ENCODE results near the gene CNTNAP2. TPM values are rescaled to one million over a fixed set of nuclear protein-coding genes. Genes with fewer than 3 reads are reported as not detected.
"Not testable (repeated sequence)": the region's sequence is repeated elsewhere in the genome, so short reads cannot be mapped to it uniquely, and the experiment has no call there.

Gene CNTNAP2
- total RNA-seq, 1 donor from 2014 or later: 0.48 TPM

GRCh38 chr7:148325208-148325607, 2208.6 kb downstream of the CNTNAP2 start:
- intact Hi-C loops (cut with DNase I): no loop called here
- no peak for DNase-seq
- no peak for ATAC-seq (ENCODE audit: poor library complexity)

GRCh38 chr7:148327379-148327778, 2210.8 kb downstream of the CNTNAP2 start:
- intact Hi-C loops (cut with DNase I): no loop called here
- DNase-seq (no peak), ATAC-seq (ENCODE audit: poor library complexity) (no peak)

GRCh38 chr7:148328906-148329305, 2212.3 kb downstream of the CNTNAP2 start:
- intact Hi-C loops (cut with DNase I): no loop called here
- DNase-seq (no peak), ATAC-seq (ENCODE audit: poor library complexity) (no peak)

- DNase-seq (no peak), ATAC-seq (ENCODE audit: poor library complexity) (no peak)
- intact Hi-C loops (cut with DNase I): no loop called here
These were observed 2213.7 kb downstream of the CNTNAP2 start for GRCh38 chr7:148330124-148330818.

GRCh38 chr7:148330822-148331221, 2214.2 kb downstream of the CNTNAP2 start:
- ATAC-seq (ENCODE audit: poor library complexity) (no peak), DNase-seq (no peak)
- intact Hi-C loops (cut with DNase I): no loop called here

- DNase-seq; ATAC-seq (ENCODE audit: poor library complexity); intact Hi-C loops (cut with DNase I): not testable (repeated sequence)
These were observed 2214.9 kb downstream of the CNTNAP2 start for GRCh38 chr7:148331456-148331855.

GRCh38 chr7:148332191-148333186, 2215.9 kb downstream of the CNTNAP2 start:
- no peak for ATAC-seq (ENCODE audit: poor library complexity)
- DNase-seq: no peak
- intact Hi-C loops (cut with DNase I): no loop called here

- ATAC-seq (ENCODE audit: poor library complexity): no peak
- intact Hi-C loops (cut with DNase I): no loop called here
- DNase-seq: no peak
These were observed 2217.9 kb downstream of the CNTNAP2 start for GRCh38 chr7:148334441-148334956.

GRCh38 chr7:148334959-148335577, 2218.5 kb downstream of the CNTNAP2 start:
- no peak for DNase-seq
- ATAC-seq (ENCODE audit: poor library complexity): no peak
- intact Hi-C loops (cut with DNase I): no loop called here

GRCh38 chr7:148335790-148336189, 2219.2 kb downstream of the CNTNAP2 start:
- ATAC-seq (ENCODE audit: poor library complexity): no peak
- DNase-seq: no peak
- intact Hi-C loops (cut with DNase I): no loop called here

GRCh38 chr7:148336411-148336810, 2219.8 kb downstream of the CNTNAP2 start:
- DNase-seq (no peak), ATAC-seq (ENCODE audit: poor library complexity) (no peak)
- intact Hi-C loops (cut with DNase I): no loop called here

GRCh38 chr7:148337246-148337965, 2220.8 kb downstream of the CNTNAP2 start:
- intact Hi-C loops (cut with DNase I): no loop called here
- no peak for ATAC-seq (ENCODE audit: poor library complexity)
- no peak for DNase-seq

- intact Hi-C loops (cut with DNase I): no loop called here
- DNase-seq (no peak), ATAC-seq (ENCODE audit: poor library complexity) (no peak)
These were observed 2221.6 kb downstream of the CNTNAP2 start for GRCh38 chr7:148337995-148338747.

GRCh38 chr7:148340438-148341280, 2224.1 kb downstream of the CNTNAP2 start:
- no peak for DNase-seq
- no peak for ATAC-seq (ENCODE audit: poor library complexity)
- intact Hi-C loops (cut with DNase I): no loop called here

GRCh38 chr7:148344406-148344805, 2227.8 kb downstream of the CNTNAP2 start:
- ATAC-seq (ENCODE audit: poor library complexity): no peak
- intact Hi-C loops (cut with DNase I): no loop called here

GRCh38 chr7:148347981-148348380, 2231.4 kb downstream of the CNTNAP2 start:
- DNase-seq (no peak), ATAC-seq (ENCODE audit: poor library complexity) (no peak)
- intact Hi-C loops (cut with DNase I): no loop called here

More at GRCh38 chr7:148344406-148344805, 2227.8 kb downstream of the CNTNAP2 start:
- DNase-seq: no peak

GRCh38 chr7:148348466-148348865, 2231.9 kb downstream of the CNTNAP2 start:
- intact Hi-C loops (cut with DNase I): no loop called here
- ATAC-seq (ENCODE audit: poor library complexity) (no peak), DNase-seq (no peak)

Measured in Right ventricle myocardium superior (tissue), 1 donor.